NOMO-1 (cell line): ENCODE results near the gene CAPN5.

ENCODE experiments used
- DNase-seq, 2 experiments: peaks; one replicate each; lab custom pipeline; 2025; ENCODE audit not compliant: unreplicated experiment in 2 of 2; lab: John Stamatoyannopoulos, UW

CAPN5 gene

DNA sequence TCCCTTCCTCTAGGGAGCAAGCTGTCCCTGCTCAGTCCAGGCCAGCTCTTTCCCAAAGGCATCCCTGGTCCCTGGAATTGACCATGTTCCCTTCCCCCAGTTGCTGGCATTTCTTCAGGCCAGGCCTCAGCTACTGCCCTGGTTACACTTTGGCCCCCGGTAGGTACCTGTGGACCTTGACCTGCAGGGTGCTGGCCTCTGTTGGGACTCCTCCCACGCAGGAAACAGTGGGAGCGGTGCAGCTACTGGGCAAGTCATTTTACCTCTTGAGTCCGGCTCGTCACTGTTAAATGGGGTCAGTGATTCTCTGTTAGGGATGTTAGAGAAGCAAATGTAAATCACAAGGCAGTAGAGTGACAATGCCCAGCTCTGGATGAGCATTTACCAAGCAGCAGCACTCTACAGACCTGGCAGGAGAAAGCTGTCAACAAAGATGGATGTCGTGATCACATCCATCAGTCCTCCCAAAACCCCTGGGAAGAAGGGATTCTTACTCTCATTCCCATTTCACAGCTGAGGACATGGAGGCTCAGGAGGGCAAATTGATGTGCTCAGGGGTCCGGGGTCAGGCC, 78.2 kb downstream of the CAPN5 start:
- DNase-seq = no peak

- no peak for DNase-seq
Observed at GRCh38 chr11:77146261-77147035, 79.7 kb downstream of the CAPN5 start.

- no peak for DNase-seq
Observed at GRCh38 chr11:77147036-77147315, 80.2 kb downstream of the CAPN5 start.

DNA sequence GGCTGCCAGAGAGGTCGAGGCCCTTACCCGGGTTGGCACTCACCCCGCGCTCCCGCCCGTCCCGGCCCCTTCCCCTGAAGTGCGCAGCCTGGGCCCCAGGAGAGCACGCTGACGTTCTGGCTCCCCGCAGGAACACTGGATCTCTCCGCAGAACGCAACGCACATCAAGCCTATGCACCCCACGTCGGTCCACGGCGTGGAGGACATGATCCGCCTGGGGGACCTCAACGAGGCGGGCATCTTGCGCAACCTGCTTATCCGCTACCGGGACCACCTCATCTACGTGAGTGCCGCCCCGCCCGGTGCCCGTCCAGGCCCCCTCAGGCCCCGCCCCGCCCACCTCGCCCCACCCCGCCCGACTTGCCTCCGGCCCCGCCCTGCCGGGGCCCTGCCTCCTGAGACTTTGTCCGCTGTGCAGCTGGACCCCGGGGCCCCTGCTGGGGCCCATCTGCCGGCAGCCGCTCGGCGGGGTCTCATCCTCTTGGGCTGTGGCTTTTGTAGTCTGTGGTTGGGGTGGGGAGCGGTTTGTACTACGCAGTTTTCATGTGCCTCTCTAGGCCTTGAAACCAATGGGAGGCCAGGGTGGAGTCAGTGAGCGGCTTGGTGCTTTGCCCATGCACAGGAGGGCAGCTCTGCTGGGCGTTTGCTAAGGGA, 81.0 kb downstream of the CAPN5 start:
- DNase-seq = peak; percentile 24 to 63

DNA sequence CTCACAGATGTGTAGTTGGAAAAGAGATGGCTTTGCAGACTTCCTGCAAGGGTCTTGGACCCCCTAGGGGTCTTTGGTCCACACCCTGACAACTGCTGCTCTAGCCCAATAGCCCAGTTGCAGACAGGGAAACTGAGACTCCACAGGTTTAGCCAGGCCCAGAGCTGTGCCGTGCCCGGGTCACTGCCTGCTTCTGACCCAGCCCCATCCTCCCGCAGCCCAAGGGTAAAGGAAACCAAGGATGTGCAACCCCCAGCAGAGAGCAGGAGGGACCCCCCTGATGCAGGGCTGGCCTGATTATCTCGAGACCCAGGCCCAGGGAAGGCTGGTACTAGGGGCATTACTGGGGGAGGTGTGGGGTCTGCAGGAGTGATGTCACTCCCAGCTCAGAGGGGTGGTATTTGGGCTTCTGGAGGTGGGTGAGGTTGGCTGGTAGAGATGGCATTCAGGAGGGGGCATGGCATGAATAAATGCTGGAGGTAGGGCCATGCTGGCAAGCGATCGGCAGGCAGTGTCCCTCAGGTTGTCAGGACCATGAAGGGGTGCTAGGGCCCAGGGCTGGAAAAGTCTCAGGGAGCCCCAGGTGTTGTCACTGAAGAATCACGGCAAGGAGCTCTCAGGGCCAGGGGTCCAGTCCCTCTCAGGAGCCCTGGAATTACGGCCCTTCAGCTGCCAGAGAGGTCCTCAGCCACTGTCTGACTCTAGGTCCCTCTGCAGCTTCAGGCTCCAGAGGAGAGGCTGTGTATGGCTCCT, 82.4 kb downstream of the CAPN5 start:
- no peak for DNase-seq

DNA sequence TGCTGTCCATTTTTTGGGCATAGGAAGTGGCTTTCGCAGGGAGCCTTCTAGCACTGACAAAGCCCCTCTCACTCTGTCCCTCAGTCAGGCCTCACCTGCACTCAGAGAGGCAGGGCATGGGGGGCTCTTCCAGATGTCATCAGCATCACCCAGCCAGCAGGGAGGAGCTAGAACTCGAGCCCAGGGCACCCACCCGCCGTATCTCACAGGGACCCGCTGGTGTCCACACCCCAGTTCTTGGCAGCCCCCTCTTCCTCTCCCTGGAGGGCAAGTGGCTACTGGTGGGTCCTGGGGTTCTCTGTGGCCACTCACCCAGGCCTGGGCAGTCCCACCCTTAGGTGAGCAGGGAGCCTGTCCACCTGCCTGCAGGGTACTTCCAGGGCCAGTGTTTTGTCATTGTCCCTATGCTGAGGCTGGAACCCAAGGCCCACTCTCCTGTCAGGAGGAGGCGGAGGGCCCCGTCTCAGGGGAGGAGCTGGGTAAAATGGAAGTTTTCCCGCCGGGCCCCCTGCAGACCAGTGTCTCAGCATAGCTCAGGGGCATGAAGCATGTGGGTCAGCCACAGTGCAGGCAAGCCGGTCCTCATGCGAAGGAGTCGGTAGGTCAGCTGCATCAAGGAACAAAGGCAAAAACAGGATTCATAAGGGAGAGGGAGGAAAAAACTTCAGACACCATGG, 83.1 kb downstream of the CAPN5 start:
- no peak for DNase-seq

DNA sequence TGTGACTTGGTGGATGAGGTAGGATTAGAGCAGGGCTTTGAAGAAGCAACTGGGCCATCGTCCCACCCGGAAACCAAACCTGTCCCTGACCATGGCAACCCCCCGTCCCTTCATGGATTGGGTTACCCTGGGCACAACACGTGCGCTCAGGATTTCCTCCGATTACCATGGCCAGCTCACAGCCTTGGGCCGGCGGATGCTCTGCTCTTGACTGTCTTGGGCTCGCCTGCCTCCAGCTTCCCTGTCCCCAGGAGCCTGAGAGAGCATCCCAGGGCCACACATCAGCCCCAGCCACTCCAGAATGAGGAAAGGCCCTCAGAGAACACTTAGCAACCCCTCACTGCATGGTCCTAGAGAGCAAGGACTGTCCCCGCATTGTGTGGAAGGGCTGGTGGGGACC, 84.1 kb downstream of the CAPN5 start:
- DNase-seq = no peak

GRCh38 chr11:77151804-77152509, 85.2 kb downstream of the CAPN5 start:
- no peak for DNase-seq

GRCh38 chr11:77152846-77153245, 86.1 kb downstream of the CAPN5 start:
- no peak for DNase-seq

DNA sequence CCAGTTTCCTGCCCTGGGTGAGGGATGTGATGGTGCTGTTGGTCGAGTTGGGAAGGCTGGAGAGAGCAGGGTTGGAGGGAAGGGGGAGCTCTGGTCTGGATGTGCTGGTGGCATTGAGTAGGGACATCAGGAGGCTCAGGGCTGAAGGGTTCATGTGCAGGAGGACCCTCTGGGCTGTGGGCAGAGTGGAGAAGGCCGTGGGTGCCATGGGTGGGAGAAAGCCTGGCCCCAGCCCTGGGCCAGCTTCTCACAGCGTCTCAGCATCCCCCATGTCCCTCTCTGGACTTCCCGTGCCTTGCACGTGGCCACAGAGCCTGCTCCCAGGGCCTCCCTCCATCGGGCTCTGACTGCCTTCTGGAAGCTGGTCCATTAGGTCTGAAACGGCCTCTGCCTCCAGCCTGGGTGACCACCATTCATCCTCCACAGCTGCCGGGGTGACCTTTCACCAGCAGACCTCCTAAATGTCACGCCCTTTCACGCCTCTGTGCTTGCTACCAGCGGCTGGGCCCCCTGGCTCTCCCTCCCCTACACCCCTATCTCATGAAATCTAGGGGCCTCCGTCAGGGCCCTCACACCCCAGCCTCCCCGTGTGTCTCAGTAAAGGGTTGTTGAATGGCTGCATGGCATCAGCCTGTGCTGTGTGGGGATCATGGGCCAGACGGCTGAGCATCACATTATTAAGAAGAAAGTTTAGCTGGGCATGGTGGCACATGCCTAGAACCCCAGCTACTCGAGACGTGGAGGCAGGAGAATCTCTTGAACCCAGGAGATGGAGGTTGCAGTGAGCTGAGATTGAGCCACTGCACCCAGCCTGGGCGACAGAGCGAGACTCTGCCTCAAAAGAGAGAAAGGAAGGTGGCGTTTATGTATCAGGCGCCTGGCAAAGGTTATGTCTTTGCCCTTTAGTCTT, 86.8 kb downstream of the CAPN5 start:
- no peak for DNase-seq

DNA sequence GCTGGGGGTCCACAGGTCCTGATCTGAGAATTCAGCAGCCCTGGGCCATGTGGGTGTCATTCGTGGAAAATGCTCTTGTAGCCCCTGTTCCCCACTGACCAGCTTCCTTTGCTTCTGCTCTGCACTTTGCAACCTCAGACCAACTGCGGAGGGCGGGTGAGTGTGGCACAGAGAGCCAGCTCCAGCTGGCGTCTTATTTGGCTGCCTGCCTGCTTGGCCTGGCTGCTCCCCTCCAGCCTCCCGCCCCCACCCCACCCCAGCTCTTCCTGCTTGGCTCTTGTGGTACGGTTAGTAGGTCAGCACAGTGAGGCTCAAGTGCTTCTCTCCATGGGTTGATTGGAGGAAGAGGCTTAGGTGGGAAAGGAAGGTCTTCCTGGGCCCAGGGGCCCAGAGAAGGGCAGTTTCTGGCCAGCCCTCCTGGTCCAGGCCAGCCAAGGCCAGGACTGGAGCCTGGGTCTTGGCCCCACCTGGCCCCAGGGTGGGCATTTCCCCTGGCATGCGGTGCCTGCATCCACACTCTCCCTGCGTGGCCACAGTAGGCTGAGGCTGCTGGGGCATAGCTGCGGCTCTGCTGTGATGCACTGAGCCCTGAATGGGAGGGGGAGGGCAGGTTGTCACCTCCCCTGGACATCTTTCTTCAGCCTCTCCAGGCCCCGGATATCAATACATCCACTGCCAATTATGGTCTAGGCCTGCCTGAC, 87.8 kb downstream of the CAPN5 start:
- no peak for DNase-seq

DNA sequence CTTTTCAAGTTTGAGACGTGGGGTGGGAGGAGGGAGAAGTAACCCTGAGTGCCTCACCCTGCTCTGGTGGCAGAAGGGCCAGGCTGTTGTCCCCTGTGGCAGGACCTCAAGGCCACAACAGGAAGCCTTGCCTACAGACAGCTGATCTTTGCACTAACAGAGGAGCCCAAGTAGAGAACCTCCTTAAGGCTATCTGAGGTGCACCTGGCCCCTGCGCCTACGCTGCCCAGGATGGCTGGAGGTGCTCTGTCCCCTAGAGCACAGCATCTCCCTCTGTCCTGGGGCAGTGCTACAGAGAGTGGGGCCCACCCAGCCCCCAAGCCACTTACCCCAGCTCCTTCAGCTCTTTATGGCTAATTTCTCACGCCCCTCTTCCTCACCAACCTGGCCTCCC, 88.3 kb downstream of the CAPN5 start:
- DNase-seq = no peak

GRCh38 chr11:77155556-77156130, 88.9 kb downstream of the CAPN5 start:
- no peak for DNase-seq

GRCh38 chr11:77156396-77157195, 89.8 kb downstream of the CAPN5 start:
- no peak for DNase-seq

GRCh38 chr11:77158041-77158695, 91.4 kb downstream of the CAPN5 start:
- DNase-seq = no peak

GRCh38 chr11:77159219-77159936, 92.6 kb downstream of the CAPN5 start:
- DNase-seq = no peak
